GM06990 (cell line): ENCODE data around the gene TBC1D24.
"Not testable (repeated sequence)": the region's sequence is repeated elsewhere in the genome, so short reads cannot be mapped to it uniquely, and the experiment has no call there.

Experiments used
- DNase-seq: peaks from one replicate; pipeline ENCODE4 v3.0.0-alpha.2; 2011; ENCODE audit not compliant: insufficient read length; ENCODE audit errors: extremely low read depth
- H3K27me3 ChIP-seq: replicated peaks from 2 replicates; pipeline ENCODE4 v1.6.0; 2011; ENCODE audit warnings: low read length; ENCODE audit not compliant: control insufficient read depth, insufficient read depth
- H3K36me3 ChIP-seq: 2 replicates; pipeline ENCODE4 v1.5.1; 2011; ENCODE audit warnings: low read length; ENCODE audit not compliant: control insufficient read depth, insufficient read depth
- H3K4me3 ChIP-seq: replicated peaks from 2 replicates; pipeline ENCODE4 v1.5.1; 2011; ENCODE audit warnings: low read depth, mild to moderate bottlenecking, control low read depth, low read length
- TF ChIP-seq, protein P1 (sequence below): IDR thresholded peaks from 2 replicates; pipeline ENCODE4 v1.5.1; 2011; ENCODE audit warnings: low read length, control low read depth, mild to moderate bottlenecking, inconsistent platforms; ENCODE audit not compliant: insufficient read depth, poor library complexity, severe bottlenecking

The TBC1D24 gene

GRCh38 chr16:2428784-2429033 is 46.2 kb upstream of the TBC1D24 start:
- Histone ChIP-seq H3K27me3 (no peaks in the 10 kb centered on the region), H3K36me3 (peaks cover 8% of the 10 kb centered on the region), H3K4me3 (peak overlapping the region; percentile 83)
- TF ChIP-seq, protein P1, sequence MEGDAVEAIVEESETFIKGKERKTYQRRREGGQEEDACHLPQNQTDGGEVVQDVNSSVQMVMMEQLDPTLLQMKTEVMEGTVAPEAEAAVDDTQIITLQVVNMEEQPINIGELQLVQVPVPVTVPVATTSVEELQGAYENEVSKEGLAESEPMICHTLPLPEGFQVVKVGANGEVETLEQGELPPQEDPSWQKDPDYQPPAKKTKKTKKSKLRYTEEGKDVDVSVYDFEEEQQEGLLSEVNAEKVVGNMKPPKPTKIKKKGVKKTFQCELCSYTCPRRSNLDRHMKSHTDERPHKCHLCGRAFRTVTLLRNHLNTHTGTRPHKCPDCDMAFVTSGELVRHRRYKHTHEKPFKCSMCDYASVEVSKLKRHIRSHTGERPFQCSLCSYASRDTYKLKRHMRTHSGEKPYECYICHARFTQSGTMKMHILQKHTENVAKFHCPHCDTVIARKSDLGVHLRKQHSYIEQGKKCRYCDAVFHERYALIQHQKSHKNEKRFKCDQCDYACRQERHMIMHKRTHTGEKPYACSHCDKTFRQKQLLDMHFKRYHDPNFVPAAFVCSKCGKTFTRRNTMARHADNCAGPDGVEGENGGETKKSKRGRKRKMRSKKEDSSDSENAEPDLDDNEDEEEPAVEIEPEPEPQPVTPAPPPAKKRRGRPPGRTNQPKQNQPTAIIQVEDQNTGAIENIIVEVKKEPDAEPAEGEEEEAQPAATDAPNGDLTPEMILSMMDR: no peak
- DNase-seq: no peak

DNA sequence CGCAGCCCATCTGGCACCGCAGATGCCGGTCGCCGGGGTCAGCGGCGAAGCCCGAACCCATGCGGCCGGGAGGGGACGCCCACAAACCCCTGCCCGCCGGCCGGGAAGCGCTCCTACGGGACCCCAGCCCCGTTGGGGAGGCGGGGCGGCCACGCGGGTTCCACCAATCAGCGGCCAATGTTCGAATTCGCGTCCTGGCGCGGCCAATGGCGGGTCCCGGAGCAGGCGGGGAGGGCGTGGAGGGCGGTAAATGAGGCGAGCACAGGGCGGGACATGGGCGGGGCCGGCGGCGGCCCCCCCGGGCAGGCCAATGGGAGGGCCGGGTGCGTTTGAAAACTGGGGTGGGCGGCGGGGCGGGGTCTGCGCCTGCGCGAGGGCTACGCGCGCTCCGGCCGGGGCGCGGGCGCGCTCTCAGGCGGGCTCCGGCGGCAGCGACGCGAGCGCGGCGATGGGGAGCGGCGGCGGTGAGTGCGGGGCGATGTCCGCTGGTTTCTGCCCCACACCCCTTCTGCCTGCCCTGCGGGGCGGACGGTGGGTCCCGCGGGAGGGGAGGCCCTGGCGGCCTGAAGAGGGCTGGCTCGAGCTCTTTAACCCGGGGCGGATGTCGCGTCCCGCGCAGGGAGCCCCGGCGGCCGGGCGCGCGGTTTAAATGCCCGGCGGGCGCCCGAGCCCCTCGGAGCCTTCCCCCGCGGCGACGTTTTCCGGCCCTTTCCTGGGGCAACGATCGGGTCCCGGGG is 45.7 kb upstream of the TBC1D24 start, which contains the start of gene CCNF:
CCNF (plus strand) TSS at position 414 of the 737 bp plus-strand sequence; CDS start at position 449, 35 bp downstream.
- TF ChIP-seq, protein P1: no peak
- Histone ChIP-seq H3K4me3 (peak within 1 kb of the TSS; percentile 83), H3K36me3 (peaks cover 8% of the 10 kb centered on the region), H3K27me3 (no peaks in the 10 kb centered on the region)
- peak; percentile 99 for DNase-seq

- H3K36me3 ChIP-seq: peaks cover 8% of the 10 kb centered on the region
- TF ChIP-seq, protein P1: peak; percentile 42
- peak overlapping the region; percentile 83 for H3K4me3 ChIP-seq
- no peak for DNase-seq
- H3K27me3 ChIP-seq: no peaks in the 10 kb centered on the region
Observed at GRCh38 chr16:2429771-2430663, 44.9 kb upstream of the TBC1D24 start.

GRCh38 chr16:2432286-2432685 is 42.6 kb upstream of the TBC1D24 start:
- no peak overlapping the region for H3K4me3 ChIP-seq
- peaks cover 21% of the 10 kb centered on the region for H3K36me3 ChIP-seq
- no peak for DNase-seq
- TF ChIP-seq, protein P1: peak; percentile 3
- no peaks in the 10 kb centered on the region for H3K27me3 ChIP-seq

DNA sequence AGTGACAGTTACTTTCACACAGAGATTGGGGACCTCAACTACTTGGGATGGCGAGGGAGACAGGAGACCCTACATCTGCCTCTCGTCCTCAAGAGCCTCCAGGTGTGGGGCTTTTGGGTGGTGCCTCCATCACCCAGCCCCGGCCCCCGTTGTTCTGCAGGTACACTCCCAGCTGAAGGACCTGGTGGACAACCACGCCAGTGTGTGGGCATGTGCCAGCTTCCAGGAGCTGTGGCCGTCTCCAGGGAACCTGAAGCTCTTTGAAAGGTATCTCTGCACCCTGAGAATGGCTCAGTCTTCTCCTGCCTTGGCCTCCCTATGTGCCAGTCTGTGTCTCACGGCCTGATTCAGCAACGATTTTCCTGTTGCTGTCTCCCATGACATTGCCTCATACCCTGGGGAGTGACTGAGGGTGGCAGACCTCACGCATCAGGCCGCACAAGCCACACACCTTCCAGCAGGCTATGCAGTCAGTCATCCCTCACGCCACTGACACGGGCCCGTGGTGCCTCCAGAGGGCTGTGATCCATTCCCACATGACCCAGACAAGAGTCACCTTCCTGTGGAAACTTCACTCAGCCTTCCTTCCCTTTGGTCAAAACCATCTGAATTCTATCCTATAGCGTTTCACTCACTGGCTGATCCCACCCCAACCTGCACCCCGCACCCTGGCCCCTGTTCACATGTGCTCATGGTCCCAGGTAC is 42.0 kb upstream of the TBC1D24 start:
- Histone ChIP-seq H3K27me3 (no peaks in the 10 kb centered on the region), H3K36me3 (peaks cover 25% of the 10 kb centered on the region), H3K4me3 (no peak overlapping the region)
- TF ChIP-seq, protein P1: no peak
- DNase-seq: no peak

- not testable (repeated sequence) for H3K27me3 ChIP-seq, DNase-seq, H3K4me3 ChIP-seq
- peaks cover 34% of the 10 kb centered on the region for H3K36me3 ChIP-seq
Observed at GRCh38 chr16:2435236-2435635, 39.7 kb upstream of the TBC1D24 start.
